Keratinocyte (primary cell): ENCODE measurements around the gene LGALS4. TPM values are rescaled to one million over a fixed set of nuclear protein-coding genes. Genes with fewer than 3 reads are reported as not detected.

Source experiments
- DNase-seq: peaks from one replicate; pipeline ENCODE4 v3.0.0-alpha.2; 2011; ENCODE audit warnings: low read depth, missing footprints, low spot score
- FAIRE-seq: peaks from 2 replicates; lab custom pipeline; 2011; peaks lifted over from hg19 to GRCh38; lab: Jason Lieb, UNC
- H2AFZ ChIP-seq: 2 replicates; pipeline ENCODE4 v1.6.0; 2012; ENCODE audit warnings: low read length, control low read depth, inconsistent platforms; ENCODE audit not compliant: control insufficient read depth
- H3K27ac ChIP-seq: 2 replicates; pipeline ENCODE4 v1.5.1; 2011; ENCODE audit warnings: low read length; ENCODE audit not compliant: control insufficient read depth, insufficient read depth
- H3K27me3 ChIP-seq: 3 replicates; pipeline ENCODE4 v1.6.0; 2011; ENCODE audit warnings: low read length; ENCODE audit not compliant: control insufficient read depth, insufficient read depth; ENCODE audit errors: extremely low read depth
- H3K36me3 ChIP-seq, 2 experiments: 2 replicates in 1 of 2; 3 replicates in 1 of 2; pipeline ENCODE4 v1.5.1; 2011; ENCODE audit warnings: low read length in 2 of 2, mild to moderate bottlenecking in 1 of 2; ENCODE audit not compliant: control insufficient read depth in 2 of 2, insufficient read depth in 2 of 2; ENCODE audit errors: extremely low read depth in 1 of 2
- H3K4me1 ChIP-seq: 3 replicates; pipeline ENCODE4 v1.5.1; 2011; ENCODE audit warnings: low read length; ENCODE audit not compliant: control insufficient read depth, insufficient read depth; ENCODE audit errors: extremely low read depth
- H3K4me2 ChIP-seq: 3 replicates; pipeline ENCODE4 v1.6.0; 2011; ENCODE audit warnings: low read depth, low read length; ENCODE audit not compliant: control insufficient read depth, insufficient read depth; ENCODE audit errors: extremely low read depth
- H3K4me3 ChIP-seq, 3 experiments: fragments of 200-600 bp in 1 of 3; sonication (generic) in 1 of 3; 2 replicates in 2 of 3; 3 replicates in 1 of 3; pipeline ENCODE4 v1.5.1; 2011 to 2016; ENCODE audit warnings: low read length in 3 of 3, mild to moderate bottlenecking in 3 of 3, control low read depth in 2 of 3, inconsistent platforms in 1 of 3, low read depth in 1 of 3, mixed read lengths in 1 of 3, mixed run types in 1 of 3, moderate library complexity in 1 of 3; ENCODE audit not compliant: control insufficient read depth in 2 of 3, insufficient read depth in 2 of 3; ENCODE audit errors: extremely low read depth in 1 of 3
- H3K79me2 ChIP-seq: 2 replicates; pipeline ENCODE4 v1.6.0; 2012; ENCODE audit warnings: low read length; ENCODE audit not compliant: control insufficient read depth, insufficient read depth
- H3K9ac ChIP-seq: 3 replicates; pipeline ENCODE4 v1.6.0; 2011; ENCODE audit warnings: low read length; ENCODE audit not compliant: control insufficient read depth, insufficient read depth; ENCODE audit errors: extremely low read depth
- H3K9me1 ChIP-seq: 3 replicates; pipeline ENCODE4 v1.6.0; 2011; ENCODE audit warnings: low read length; ENCODE audit not compliant: control insufficient read depth, insufficient read depth; ENCODE audit errors: extremely low read depth
- H3K9me3 ChIP-seq: 2 replicates; pipeline ENCODE4 v1.5.1; 2012; ENCODE audit warnings: low read depth, low read length; ENCODE audit not compliant: control insufficient read depth
- H4K20me1 ChIP-seq: 3 replicates; pipeline ENCODE4 v1.6.0; 2011; ENCODE audit warnings: low read length; ENCODE audit not compliant: control insufficient read depth, insufficient read depth; ENCODE audit errors: extremely low read depth
- EZH2 ChIP-seq: IDR thresholded peaks from one replicate; pipeline ENCODE4 v1.6.1; 2012; ENCODE audit warnings: inconsistent platforms, mild to moderate bottlenecking, low read length, moderate library complexity
- dilution Hi-C: fragments of 300-500 bp; cut with MboI; formaldehyde crosslinking; loops from one replicate; pipeline ENCODE4 v1.7.0; 2020; ENCODE audit warnings: low sequenced_read_pairs; ENCODE audit not compliant: extremely low pct_ligation_motif_present
- polyA plus RNA-seq, 5 experiments: library from polyadenylated mRNA; depleted of rRNA in 3 of 5; stranded (reverse) in 3 of 5; stranded (forward) in 1 of 5; unstranded in 1 of 5; fragments of >200 nt; gene quantifications; 1 replicate in 1 of 5; 2 replicates in 3 of 5; 3 replicates in 1 of 5; pipeline versions ENCODE4 v1.2.1 to v1.2.3, GENCODE V29; 2011 to 2012; ENCODE audit warnings: missing spikeins in 2 of 5, low read depth in 1 of 5, low replicate concordance in 1 of 5
- TF ChIP-seq, protein P1 (sequence below), 3 experiments: IDR thresholded peaks in 1 of 3; conservative IDR thresholded peaks in 1 of 3; optimal IDR thresholded peaks in 1 of 3; 2 replicates in 2 of 3; 3 replicates in 1 of 3; pipeline versions ENCODE3 to v1.5.1; 2011; ENCODE audit warnings: low read length in 3 of 3, mild to moderate bottlenecking in 3 of 3, moderate library complexity in 2 of 3, control low read depth in 1 of 3, inconsistent platforms in 1 of 3; ENCODE audit not compliant: insufficient read depth in 2 of 3; ENCODE audit errors: extremely low read depth in 1 of 3

Gene LGALS4
- polyA plus RNA-seq, 1 donor (not counting 4 experiments of a cell fraction or from before 2014, with no cell fraction given), result 0.13 TPM

DNA sequence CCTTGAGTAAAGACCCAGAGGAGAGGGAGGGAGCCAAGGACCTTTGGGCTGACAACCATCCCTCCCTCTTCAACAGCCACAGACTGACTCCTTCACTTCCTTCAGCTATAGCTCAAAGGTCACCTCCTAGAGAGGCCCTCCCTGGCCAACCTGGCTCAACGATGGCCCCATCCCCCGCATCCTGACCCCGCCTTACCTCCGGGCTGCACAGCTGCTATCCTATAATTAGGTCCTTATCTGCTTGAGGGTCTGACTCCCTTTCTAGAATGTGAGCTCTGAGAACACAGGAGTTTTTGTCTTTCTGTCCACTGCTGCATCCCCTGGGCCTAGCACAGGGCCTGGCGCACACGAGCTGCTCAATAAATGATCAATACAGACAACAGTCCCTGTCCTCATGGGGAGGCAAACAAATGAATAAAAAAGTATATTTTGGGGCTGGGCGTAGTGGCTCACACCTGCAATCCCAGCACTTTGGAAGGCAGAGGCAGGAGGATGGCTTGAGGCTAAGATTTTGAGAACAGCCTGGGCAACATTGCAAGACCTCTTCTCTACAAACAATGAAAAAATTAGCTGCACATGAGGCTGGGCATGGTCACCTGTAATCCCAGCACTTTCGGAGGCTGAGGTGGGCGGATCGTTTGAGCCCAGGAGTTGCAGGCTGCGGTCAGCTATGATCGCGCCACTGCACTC, 6.6 kb upstream of the LGALS4 start:
- H3K9me3 ChIP-seq, result no peaks in the 10 kb centered on the region
- no peaks in the 10 kb centered on the region for H3K79me2 ChIP-seq
- H3K4me3 ChIP-seq, result no peak overlapping the region
- no peak overlapping the region for H3K4me2 ChIP-seq
- H3K9ac ChIP-seq, result no peak overlapping the region
- no peaks in the 10 kb centered on the region for H3K27me3 ChIP-seq
- H3K4me1 ChIP-seq, result no peaks in the 10 kb centered on the region
- H3K27ac ChIP-seq, result no peak overlapping the region
- TF ChIP-seq EZH2, result no peak
- TF ChIP-seq, protein P1, sequence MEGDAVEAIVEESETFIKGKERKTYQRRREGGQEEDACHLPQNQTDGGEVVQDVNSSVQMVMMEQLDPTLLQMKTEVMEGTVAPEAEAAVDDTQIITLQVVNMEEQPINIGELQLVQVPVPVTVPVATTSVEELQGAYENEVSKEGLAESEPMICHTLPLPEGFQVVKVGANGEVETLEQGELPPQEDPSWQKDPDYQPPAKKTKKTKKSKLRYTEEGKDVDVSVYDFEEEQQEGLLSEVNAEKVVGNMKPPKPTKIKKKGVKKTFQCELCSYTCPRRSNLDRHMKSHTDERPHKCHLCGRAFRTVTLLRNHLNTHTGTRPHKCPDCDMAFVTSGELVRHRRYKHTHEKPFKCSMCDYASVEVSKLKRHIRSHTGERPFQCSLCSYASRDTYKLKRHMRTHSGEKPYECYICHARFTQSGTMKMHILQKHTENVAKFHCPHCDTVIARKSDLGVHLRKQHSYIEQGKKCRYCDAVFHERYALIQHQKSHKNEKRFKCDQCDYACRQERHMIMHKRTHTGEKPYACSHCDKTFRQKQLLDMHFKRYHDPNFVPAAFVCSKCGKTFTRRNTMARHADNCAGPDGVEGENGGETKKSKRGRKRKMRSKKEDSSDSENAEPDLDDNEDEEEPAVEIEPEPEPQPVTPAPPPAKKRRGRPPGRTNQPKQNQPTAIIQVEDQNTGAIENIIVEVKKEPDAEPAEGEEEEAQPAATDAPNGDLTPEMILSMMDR (optimal IDR thresholded peaks at IDR 0.05 in 1 of 3, IDR thresholded peaks at IDR 0.05 in 1 of 3, conservative IDR thresholded peaks at IDR 0.05 in 1 of 3; ENCODE audit: extremely low read depth in 1 of 3, insufficient read depth in 2 of 3, low read length in 3 of 3), result no peak
- FAIRE-seq, result no peak
- peaks cover 4 to 8% of the 10 kb centered on the region in 2 experiments for H3K36me3 ChIP-seq
- no peak for DNase-seq
- H3K9me1 ChIP-seq, result no peaks in the 10 kb centered on the region
- H4K20me1 ChIP-seq, result no peaks in the 10 kb centered on the region
- dilution Hi-C loops, result no loop called here
- no peak overlapping the region for H2AFZ ChIP-seq

DNA sequence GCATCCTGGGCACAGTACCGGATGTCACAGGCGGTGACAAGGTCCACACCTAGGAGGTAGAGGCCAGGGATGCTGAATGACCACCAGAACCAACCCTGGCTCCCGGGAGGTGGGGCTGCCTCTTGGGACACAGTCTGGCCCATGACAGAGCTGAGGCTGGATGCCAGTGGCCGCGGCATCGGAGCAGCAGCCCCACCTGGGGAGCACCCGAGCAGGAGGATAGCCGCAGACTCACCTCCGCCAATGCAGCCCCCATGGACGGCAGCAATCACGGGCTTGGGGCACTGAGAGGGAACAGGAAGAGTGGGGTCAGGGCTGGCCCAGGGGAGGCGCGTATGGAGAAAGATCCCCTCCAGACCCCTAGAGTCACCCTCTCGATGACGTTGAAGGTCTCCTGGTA, 4.3 kb upstream of the LGALS4 start:
- no peaks in the 10 kb centered on the region for H3K4me1 ChIP-seq
- no peaks in the 10 kb centered on the region for H4K20me1 ChIP-seq
- no peak overlapping the region for H3K4me2 ChIP-seq
- dilution Hi-C loops, result no loop called here
- peaks cover 4 to 8% of the 10 kb centered on the region in 2 experiments for H3K36me3 ChIP-seq
- no peak overlapping the region for H3K27ac ChIP-seq
- DNase-seq, result no peak
- H3K9ac ChIP-seq, result no peak overlapping the region
- no peak for TF ChIP-seq EZH2
- TF ChIP-seq, protein P1 (optimal IDR thresholded peaks at IDR 0.05 in 1 of 3, IDR thresholded peaks at IDR 0.05 in 1 of 3, conservative IDR thresholded peaks at IDR 0.05 in 1 of 3; ENCODE audit: extremely low read depth in 1 of 3, insufficient read depth in 2 of 3, low read length in 3 of 3), result no peak
- H3K9me1 ChIP-seq, result no peaks in the 10 kb centered on the region
- no peak overlapping the region for H2AFZ ChIP-seq
- no peak for FAIRE-seq
- H3K4me3 ChIP-seq, result no peak overlapping the region
- no peaks in the 10 kb centered on the region for H3K9me3 ChIP-seq
- no peaks in the 10 kb centered on the region for H3K79me2 ChIP-seq
- H3K27me3 ChIP-seq, result no peaks in the 10 kb centered on the region
